IMR-90 (cell line): Measurements from ENCODE around the gene SURF1.

Experiments used
- CTCF ChIP-seq: conservative IDR thresholded peaks from 2 replicates; pipeline ENCODE4 v1.5.1; 2012; ENCODE audit warnings: mild to moderate bottlenecking, low read depth, low read length, improper control_type of control experiment
- MAFK ChIP-seq: IDR thresholded peaks from 2 replicates; pipeline ENCODE4 v1.6.1; 2012; ENCODE audit warnings: low read depth, low read length, improper control_type of control experiment
- NFE2L2 ChIP-seq: fragments of 150-350 bp; IDR thresholded peaks from 2 replicates; pipeline ENCODE4 v1.6.1; 2016; ENCODE audit warnings: low read depth, mild to moderate bottlenecking, low read length
- POLR2A ChIP-seq: IDR thresholded peaks from 2 replicates; pipeline ENCODE4 v1.6.1; 2012; ENCODE audit warnings: mild to moderate bottlenecking, low read depth, low read length
- RAD21 ChIP-seq: IDR thresholded peaks from 2 replicates; pipeline ENCODE4 v1.6.1; 2012; ENCODE audit warnings: low read length, improper control_type of control experiment
- USF2 ChIP-seq: fragments of 150-350 bp; IDR thresholded peaks from 2 replicates; pipeline ENCODE4 v1.6.1; 2017; ENCODE audit warnings: mild to moderate bottlenecking, antibody characterized with exemption, low read length, low read depth

GRCh38 chr9:133320421-133320881 lies 35.8 kb downstream of the SURF1 start:
- TF ChIP-seq CTCF (no peak), RAD21 (no peak), MAFK (no peak), NFE2L2 (no peak), USF2 (no peak), POLR2A (no peak)
